Tibial artery (tissue), 4 donors: ENCODE data around the gene ARL11.

Source experiments
- DNase-seq, 2 donors: peaks; one replicate each; pipeline ENCODE4 v3.0.0-alpha.2; 2019
- H3K27ac ChIP-seq, 2 donors: fragments of 200-600 bp; sonication (generic) in 1 of 2; 1 replicate in 1 of 2; 2 replicates in 1 of 2; pipeline ENCODE4 v1.5.1; 2018 to 2019; ENCODE audit warnings: mild to moderate bottlenecking in 1 of 2
- H3K27me3 ChIP-seq, 2 donors: fragments of 200-600 bp; sonication (generic) in 1 of 2; one replicate each; pipeline versions ENCODE4 v1.5.1 to v1.6.0; 2016 to 2019
- H3K36me3 ChIP-seq, 3 donors: fragments of 200-600 bp; sonication (generic) in 2 of 3; one replicate each; pipeline ENCODE4 v1.5.1; 2016 to 2019; ENCODE audit warnings: mild to moderate bottlenecking in 2 of 3
- H3K4me1 ChIP-seq, 4 donors: fragments of 200-600 bp; sonication (generic) in 2 of 4; 1 replicate in 3 of 4; 2 replicates in 1 of 4; pipeline ENCODE4 v1.5.1; 2016 to 2019
- H3K4me3 ChIP-seq, 2 donors: fragments of 200-600 bp; sonication (generic) in 1 of 2; 1 replicate in 1 of 2; 2 replicates in 1 of 2; pipeline ENCODE4 v1.5.1; 2018 to 2019; ENCODE audit warnings: mild to moderate bottlenecking in 2 of 2
- H3K9me3 ChIP-seq, 3 donors: fragments of 200-600 bp; sonication (generic) in 1 of 3; one replicate each; pipeline ENCODE4 v1.5.1; 2016 to 2019
- intact Hi-C: fragments of 100-400 bp; cut with DNase I; formaldehyde crosslinking; loops from one replicate; pipeline ENCODE4 v1.15.0; 2023; ENCODE audit warnings: low total_unique reads
- TF ChIP-seq, protein P1 (sequence below), 2 experiments: fragments of 200-600 bp in 1 of 2; fragments of 450-650 bp in 1 of 2; IDR thresholded peaks; one replicate each; pipeline ENCODE4 v1.5.1; 2017 to 2019; ENCODE audit warnings: antibody characterized with exemption in 2 of 2, mild to moderate bottlenecking in 1 of 2, moderate library complexity in 1 of 2

ARL11 gene

DNA sequence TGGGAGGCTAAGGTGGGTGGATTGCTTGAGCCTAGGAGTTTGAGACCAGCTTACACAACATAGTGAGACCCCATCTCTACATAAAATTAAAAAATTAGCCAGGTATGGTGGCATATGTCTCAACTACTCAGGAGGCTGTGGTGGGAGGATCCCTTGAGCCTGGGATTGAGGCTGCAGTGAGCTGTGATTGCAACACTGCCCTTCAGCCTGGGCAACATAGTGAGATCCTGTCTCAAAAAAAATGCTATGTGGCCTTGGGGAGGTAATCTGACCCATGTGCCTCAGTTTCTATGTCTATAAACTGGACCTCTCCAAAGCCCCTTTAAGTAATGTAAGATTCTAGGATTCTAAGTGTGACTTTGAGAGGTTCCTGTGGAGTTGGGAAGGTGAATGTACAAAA, 25.2 kb downstream of the ARL11 start:
- intact Hi-C loops: loop anchor here (5.0 kb wide), 1 partner anchor 194 kb away; no protein-coding TSS in a partner anchor
- DNase-seq: no peak
- H3K4me3 ChIP-seq: no peak overlapping the region

DNA sequence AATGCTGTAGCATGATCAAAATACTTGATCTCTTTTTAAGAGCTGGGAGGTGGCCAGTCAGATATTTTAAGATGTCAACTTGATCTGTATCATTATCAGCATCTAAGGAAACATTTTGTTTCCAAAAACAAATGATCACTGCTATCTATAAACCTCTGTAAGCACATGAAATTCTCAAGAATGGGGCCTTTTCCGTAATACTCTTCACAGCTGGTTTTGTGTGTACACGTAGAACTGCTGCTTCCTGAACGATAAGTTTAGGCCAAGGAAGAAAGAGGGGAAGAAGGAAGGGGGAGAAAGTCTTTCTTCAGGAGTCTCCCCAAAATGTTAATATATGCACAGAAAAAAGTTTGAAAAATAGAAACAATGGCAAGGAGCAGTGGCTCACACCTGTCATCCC, 25.7 kb downstream of the ARL11 start:
- peaks cover 0 to 7% (median 0%) of the 10 kb centered on the region in 3 donors for H3K36me3 ChIP-seq
- no peak for DNase-seq
- no peaks in the 10 kb centered on the region for H3K27me3 ChIP-seq
- H3K9me3 ChIP-seq: no peaks in the 10 kb centered on the region
- TF ChIP-seq, protein P1, sequence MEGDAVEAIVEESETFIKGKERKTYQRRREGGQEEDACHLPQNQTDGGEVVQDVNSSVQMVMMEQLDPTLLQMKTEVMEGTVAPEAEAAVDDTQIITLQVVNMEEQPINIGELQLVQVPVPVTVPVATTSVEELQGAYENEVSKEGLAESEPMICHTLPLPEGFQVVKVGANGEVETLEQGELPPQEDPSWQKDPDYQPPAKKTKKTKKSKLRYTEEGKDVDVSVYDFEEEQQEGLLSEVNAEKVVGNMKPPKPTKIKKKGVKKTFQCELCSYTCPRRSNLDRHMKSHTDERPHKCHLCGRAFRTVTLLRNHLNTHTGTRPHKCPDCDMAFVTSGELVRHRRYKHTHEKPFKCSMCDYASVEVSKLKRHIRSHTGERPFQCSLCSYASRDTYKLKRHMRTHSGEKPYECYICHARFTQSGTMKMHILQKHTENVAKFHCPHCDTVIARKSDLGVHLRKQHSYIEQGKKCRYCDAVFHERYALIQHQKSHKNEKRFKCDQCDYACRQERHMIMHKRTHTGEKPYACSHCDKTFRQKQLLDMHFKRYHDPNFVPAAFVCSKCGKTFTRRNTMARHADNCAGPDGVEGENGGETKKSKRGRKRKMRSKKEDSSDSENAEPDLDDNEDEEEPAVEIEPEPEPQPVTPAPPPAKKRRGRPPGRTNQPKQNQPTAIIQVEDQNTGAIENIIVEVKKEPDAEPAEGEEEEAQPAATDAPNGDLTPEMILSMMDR (IDR thresholded peaks at IDR 0.05): no peak
- peaks cover 0 to 8% (median 7%) of the 10 kb centered on the region in 4 donors for H3K4me1 ChIP-seq
- no peak overlapping the region for H3K4me3 ChIP-seq
- no peak overlapping the region for H3K27ac ChIP-seq
- intact Hi-C loops: loop anchor here (5.0 kb wide), 1 partner anchor 193 kb away; no protein-coding TSS in a partner anchor

More for the DNA sequence above, 25.2 kb downstream of the ARL11 start:
- Histone ChIP-seq H3K27ac (no peak overlapping the region), H3K36me3 (peaks cover 0 to 7% (median 0%) of the 10 kb centered on the region in 3 donors), H3K9me3 (no peaks in the 10 kb centered on the region), H3K4me1 (peaks cover 0 to 8% (median 7%) of the 10 kb centered on the region in 4 donors), H3K27me3 (no peaks in the 10 kb centered on the region)
- TF ChIP-seq, protein P1 (IDR thresholded peaks at IDR 0.05): no peak

DNA sequence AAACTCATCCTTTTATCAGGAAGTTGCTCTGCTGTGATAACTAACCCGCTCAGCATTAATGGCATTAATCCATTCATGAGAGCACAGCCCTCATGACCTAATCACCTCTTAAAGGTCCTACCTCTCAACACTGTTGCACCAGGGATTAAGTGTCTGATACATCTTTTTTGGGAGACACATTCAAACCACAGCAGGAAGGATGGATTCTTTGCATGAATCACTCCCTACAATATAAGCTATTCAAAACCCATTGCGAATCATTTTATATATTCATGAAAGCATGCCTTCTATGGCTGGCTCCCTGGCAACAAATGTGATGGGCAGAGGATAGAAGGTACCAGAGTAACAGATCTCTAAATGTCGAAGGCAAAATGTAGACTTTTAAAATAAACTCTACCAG, 27.6 kb downstream of the ARL11 start:
- Histone ChIP-seq H3K27me3 (no peaks in the 10 kb centered on the region), H3K4me3 (no peak overlapping the region), H3K27ac (no peak overlapping the region), H3K4me1 (peaks cover 0 to 8% (median 7%) of the 10 kb centered on the region in 4 donors), H3K9me3 (no peaks in the 10 kb centered on the region), H3K36me3 (peaks cover 3 to 18% (median 3%) of the 10 kb centered on the region in 3 donors)
- intact Hi-C loops: no loop called here
- TF ChIP-seq, protein P1 (IDR thresholded peaks at IDR 0.05): no peak
- no peak for DNase-seq

DNA sequence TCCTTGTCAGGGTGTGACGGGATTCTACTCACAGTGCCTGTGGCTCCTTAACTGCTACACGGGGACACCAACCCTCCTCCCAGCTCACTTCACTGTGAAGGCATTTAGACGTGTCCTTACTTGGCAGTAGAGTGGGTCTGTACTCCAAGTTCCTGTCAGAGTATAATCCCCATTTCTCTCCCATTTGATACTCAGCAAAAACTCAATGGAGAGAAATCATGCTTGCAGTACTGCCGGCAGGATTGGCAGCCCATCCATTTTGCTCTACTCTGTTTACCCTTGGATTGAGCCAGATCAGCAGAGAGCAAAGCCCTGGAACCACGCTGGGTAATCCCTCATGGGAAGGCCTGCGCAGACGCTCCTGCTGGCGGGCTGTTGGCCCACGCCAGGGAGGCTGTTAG, 28.9 kb downstream of the ARL11 start:
- Histone ChIP-seq H3K9me3 (no peaks in the 10 kb centered on the region), H3K36me3 (peaks cover 3 to 31% (median 7%) of the 10 kb centered on the region in 3 donors), H3K4me1 (peaks cover 0 to 5% (median 4%) of the 10 kb centered on the region in 4 donors), H3K4me3 (no peak overlapping the region), H3K27ac (no peak overlapping the region), H3K27me3 (no peaks in the 10 kb centered on the region)
- TF ChIP-seq, protein P1 (IDR thresholded peaks at IDR 0.05): no peak
- intact Hi-C loops: no loop called here
- DNase-seq: no peak

DNA sequence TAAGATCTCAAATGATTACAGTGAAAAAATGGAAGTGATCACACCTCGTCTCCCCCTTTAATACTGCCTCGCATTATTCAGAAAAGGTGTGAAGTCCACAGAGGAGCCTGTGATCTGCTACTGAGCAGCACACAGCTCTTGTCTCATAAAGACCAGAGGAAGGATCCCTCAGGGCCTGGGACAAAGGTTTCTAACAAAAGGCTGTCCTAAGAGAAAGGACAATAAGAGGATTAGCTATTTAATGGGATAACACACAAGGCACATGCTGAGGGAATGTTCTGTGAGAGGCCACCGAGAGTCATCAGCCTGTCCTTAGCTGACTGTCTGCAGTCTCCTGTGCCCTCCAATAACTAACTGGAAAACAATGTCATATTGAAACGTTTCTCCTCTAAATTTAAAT, 36.3 kb downstream of the ARL11 start:
- no peak overlapping the region for H3K27ac ChIP-seq
- H3K4me1 ChIP-seq: no peaks in the 10 kb centered on the region
- TF ChIP-seq, protein P1 (IDR thresholded peaks at IDR 0.05): no peak
- intact Hi-C loops: loop anchor here (5.0 kb wide), 1 partner anchor 183 kb away; no protein-coding TSS in a partner anchor
- DNase-seq: no peak
- no peaks in the 10 kb centered on the region for H3K9me3 ChIP-seq
- H3K4me3 ChIP-seq: no peak overlapping the region
- H3K36me3 ChIP-seq: peaks cover 7 to 49% (median 12%) of the 10 kb centered on the region in 3 donors
- no peaks in the 10 kb centered on the region for H3K27me3 ChIP-seq
